Endothelial cell of umbilical vein (primary cell): ENCODE measurements around the gene NTRK2. TPM values are rescaled to one million over a fixed set of nuclear protein-coding genes. Genes with fewer than 3 reads are reported as not detected.

Experiments
- BruUV-seq: library from RNA; stranded (reverse); fragments of 400-500 nt; replicated peaks from 2 replicates; lab custom pipeline; 2021; lab: Mats Ljungman, UMichigan
- CTCF ChIA-PET: fragments of 300-600, 350-600 bp; sonication (Branson Sonifier 250); formaldehyde crosslinking; loops from one replicate; lab custom pipeline; 2021; ENCODE audit warnings: antibody characterized with exemption, inconsistent platforms; lab: Charles Lee
- POLR2A ChIA-PET: fragments of 300-600, 350-600 bp; sonication (Branson Sonifier 250); formaldehyde crosslinking; loops from one replicate; lab custom pipeline; 2021; ENCODE audit warnings: antibody characterized with exemption, inconsistent platforms; lab: Charles Lee
- DNase-seq: peaks from one replicate; pipeline ENCODE4 v3.0.0-alpha.2; 2011; ENCODE audit warnings: low read depth, low spot score
- FAIRE-seq: peaks from 2 replicates; lab custom pipeline; 2011; peaks lifted over from hg19 to GRCh38; lab: Jason Lieb, UNC
- H2AFZ ChIP-seq: 2 replicates; pipeline ENCODE4 v1.6.0; 2012; ENCODE audit warnings: low read depth, low read length, control low read depth, inconsistent platforms
- H3K27ac ChIP-seq: 2 replicates; pipeline ENCODE4 v1.5.1; 2011; ENCODE audit warnings: low read depth, mild to moderate bottlenecking, control low read depth, low read length, moderate library complexity; ENCODE audit not compliant: insufficient read depth
- H3K27me3 ChIP-seq, 2 experiments: 2 replicates each; pipeline versions ENCODE4 v1.6.0 to v1.6.1; 2011; ENCODE audit warnings: low read length in 2 of 2, mixed read lengths in 1 of 2; ENCODE audit not compliant: control insufficient read depth in 2 of 2, insufficient read depth in 2 of 2
- H3K36me3 ChIP-seq, 2 experiments: 2 replicates in 1 of 2; 3 replicates in 1 of 2; pipeline ENCODE4 v1.5.1; 2011; ENCODE audit warnings: low read length in 2 of 2, mild to moderate bottlenecking in 1 of 2, moderate library complexity in 1 of 2; ENCODE audit not compliant: control insufficient read depth in 2 of 2, insufficient read depth in 2 of 2; ENCODE audit errors: extremely low read depth in 1 of 2
- H3K4me1 ChIP-seq: 3 replicates; pipeline ENCODE4 v1.5.1; 2011; ENCODE audit warnings: mild to moderate bottlenecking, low read length; ENCODE audit not compliant: control insufficient read depth, insufficient read depth; ENCODE audit errors: extremely low read depth
- H3K4me2 ChIP-seq: 2 replicates; pipeline ENCODE4 v1.6.1; 2011; ENCODE audit warnings: low read length, control low read depth, mixed read lengths; ENCODE audit not compliant: insufficient read depth
- H3K4me3 ChIP-seq, 3 experiments: fragments of 200-600 bp in 1 of 3; sonication (generic), shearing (Covaris generic) in 1 of 3; replicated peaks in 1 of 3; 2 replicates each; pipeline ENCODE4 v1.5.1; 2011 to 2016; ENCODE audit warnings: control low read depth in 3 of 3, low read length in 3 of 3, mild to moderate bottlenecking in 2 of 3, inconsistent platforms in 1 of 3, low read depth in 1 of 3, moderate library complexity in 1 of 3; ENCODE audit not compliant: insufficient read depth in 1 of 3
- H3K79me2 ChIP-seq: 2 replicates; pipeline ENCODE4 v1.6.0; 2012; ENCODE audit warnings: low read length, inconsistent platforms; ENCODE audit not compliant: control insufficient read depth, insufficient read depth
- H3K9ac ChIP-seq: replicated peaks from 2 replicates; pipeline ENCODE3; 2011; ENCODE audit warnings: low read length, control low read depth; ENCODE audit not compliant: insufficient read depth; ENCODE audit errors: extremely low read depth
- H3K9me1 ChIP-seq: replicated peaks from 3 replicates; pipeline ENCODE4 v1.6.0; 2011; ENCODE audit warnings: mild to moderate bottlenecking, low read length; ENCODE audit not compliant: control insufficient read depth, insufficient read depth; ENCODE audit errors: extremely low read depth
- H3K9me3 ChIP-seq: replicated peaks from 2 replicates; pipeline ENCODE4 v1.5.1; 2012; ENCODE audit warnings: low read length, inconsistent platforms; ENCODE audit not compliant: control insufficient read depth, insufficient read depth
- H4K20me1 ChIP-seq: replicated peaks from 2 replicates; pipeline ENCODE3; 2011; ENCODE audit warnings: mild to moderate bottlenecking, low read length; ENCODE audit not compliant: control insufficient read depth, insufficient read depth; ENCODE audit errors: extremely low read depth
- EZH2 ChIP-seq: IDR thresholded peaks from 2 replicates; pipeline ENCODE4 v1.6.1; 2012; ENCODE audit warnings: borderline replicate concordance, low read depth, mild to moderate bottlenecking, moderate library complexity, low read length, inconsistent platforms; ENCODE audit not compliant: severe bottlenecking
- FOS ChIP-seq: IDR thresholded peaks from 2 replicates; pipeline ENCODE4 v1.6.1; 2011; ENCODE audit warnings: mild to moderate bottlenecking, low read length, moderate library complexity, borderline replicate concordance; ENCODE audit not compliant: insufficient read depth
- GATA2 ChIP-seq: IDR thresholded peaks from 2 replicates; pipeline ENCODE4 v1.7.0; 2011; ENCODE audit warnings: low read depth, mild to moderate bottlenecking, moderate library complexity, mixed read lengths, low read length; ENCODE audit not compliant: insufficient read length, insufficient read depth
- JUN ChIP-seq: IDR thresholded peaks from 2 replicates; pipeline ENCODE4 v1.6.1; 2011; ENCODE audit warnings: borderline replicate concordance, low read depth; ENCODE audit not compliant: insufficient read length, insufficient read depth
- MYC ChIP-seq: IDR thresholded peaks from one replicate; pipeline ENCODE4 v1.6.1; 2011; ENCODE audit warnings: mild to moderate bottlenecking, low read depth, low read length
- POLR2A ChIP-seq: IDR thresholded peaks from 2 replicates; pipeline ENCODE4 v1.6.1; 2012; ENCODE audit warnings: low read depth, mild to moderate bottlenecking, control low read depth, low read length
- dilution Hi-C: fragments of 300-500 bp; cut with MboI; formaldehyde crosslinking; loops from one replicate; pipeline ENCODE4 v1.15.0; 2019; ENCODE audit warnings: low sequenced_read_pairs; ENCODE audit not compliant: extremely low pct_ligation_motif_present
- intact Hi-C: fragments of 100-400 bp; cut with micrococcal nuclease; formaldehyde crosslinking; loops from one replicate; pipeline ENCODE4 v1.10.0; 2022
- polyA plus RNA-seq, 4 experiments: library from polyadenylated mRNA; depleted of rRNA in 3 of 4; stranded (reverse) in 3 of 4; unstranded in 1 of 4; fragments of >200 nt; gene quantifications; 2 replicates each; pipeline versions ENCODE4 v1.2.1 to v1.2.3, GENCODE V29; 2011 to 2012; ENCODE audit warnings: missing spikeins in 1 of 4
- total RNA-seq: library from RNA; stranded (reverse); gene quantifications from 2 replicates; pipeline ENCODE4 v1.2.3, GENCODE V29; 2021
- TF ChIP-seq, protein P1 (sequence below), 2 donors: IDR thresholded peaks; 1 replicate in 1 of 2; 2 replicates in 1 of 2; pipeline ENCODE4 v1.5.1; 2011; ENCODE audit warnings: low read length in 2 of 2, mild to moderate bottlenecking in 2 of 2, moderate library complexity in 2 of 2, control low read depth in 1 of 2, inconsistent platforms in 1 of 2, low read depth in 1 of 2; ENCODE audit not compliant: insufficient read depth in 1 of 2; ENCODE audit errors: extremely low read depth in 1 of 2

The NTRK2 gene
- total and polyA plus RNA-seq, 2 donors (not counting 3 experiments of a cell fraction or from before 2014, with no cell fraction given), result 0.01 to 0.13 TPM

DNA sequence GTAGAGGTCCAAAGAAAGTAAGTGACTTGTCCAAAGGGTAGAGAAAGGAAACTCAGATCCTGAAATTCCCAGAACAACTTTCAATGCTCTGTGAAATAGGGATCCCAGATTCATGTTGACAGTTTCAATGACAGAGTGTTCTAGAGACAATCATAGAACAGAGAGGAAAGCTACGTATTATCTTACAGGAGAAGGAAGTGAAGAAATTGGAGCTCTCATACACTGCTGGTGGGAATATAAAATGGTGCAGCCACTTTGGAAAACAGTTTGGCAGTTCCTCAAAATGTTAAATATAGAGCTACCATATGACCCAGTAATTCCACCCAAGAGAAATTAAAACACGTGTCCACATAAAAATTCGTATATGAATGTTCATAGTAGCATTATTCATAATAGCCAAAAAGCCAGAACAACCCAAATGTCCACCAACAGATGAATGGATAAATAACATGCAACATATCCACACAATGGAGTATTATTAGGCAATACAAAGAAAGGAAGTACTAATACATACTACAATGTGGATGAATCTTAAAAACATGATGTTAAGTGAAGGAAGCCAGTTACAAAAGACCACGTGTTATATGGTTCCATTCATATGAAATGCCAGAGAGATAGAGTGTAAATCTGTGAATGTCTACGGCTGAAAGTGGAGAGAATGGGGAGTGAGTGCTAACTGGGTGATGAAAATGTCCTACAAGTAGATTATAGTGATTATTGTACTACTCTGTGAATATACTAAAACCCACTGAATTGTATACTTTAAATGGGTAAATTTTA lies 197.1 kb downstream of the NTRK2 start:
- no peaks in the 10 kb centered on the region for H4K20me1 ChIP-seq
- no peaks in the 10 kb centered on the region for H3K79me2 ChIP-seq
- peaks cover 21% of the 10 kb centered on the region for H3K4me1 ChIP-seq
- H3K27ac ChIP-seq, result no peak overlapping the region
- no peaks in the 10 kb centered on the region for H3K36me3 ChIP-seq
- DNase-seq (no peak), FAIRE-seq (no peak)
- intact Hi-C loops (no loop called here), dilution Hi-C loops (no loop called here)
- H3K9me1 ChIP-seq, result no peaks in the 10 kb centered on the region
- H3K9me3 ChIP-seq, result no peaks in the 10 kb centered on the region
- CTCF ChIA-PET, result interaction anchor here (1.6 kb wide), 1 partner anchor 25 kb away, joined by 3 read pairs; no protein-coding TSS in a partner anchor
- no peaks in the 10 kb centered on the region for H3K27me3 ChIP-seq
- no peak overlapping the region for H3K4me2 ChIP-seq
- TF ChIP-seq POLR2A (no peak), GATA2 (no peak), FOS (no peak), MYC (no peak), JUN (no peak), EZH2 (no peak)
- TF ChIP-seq, protein P1, sequence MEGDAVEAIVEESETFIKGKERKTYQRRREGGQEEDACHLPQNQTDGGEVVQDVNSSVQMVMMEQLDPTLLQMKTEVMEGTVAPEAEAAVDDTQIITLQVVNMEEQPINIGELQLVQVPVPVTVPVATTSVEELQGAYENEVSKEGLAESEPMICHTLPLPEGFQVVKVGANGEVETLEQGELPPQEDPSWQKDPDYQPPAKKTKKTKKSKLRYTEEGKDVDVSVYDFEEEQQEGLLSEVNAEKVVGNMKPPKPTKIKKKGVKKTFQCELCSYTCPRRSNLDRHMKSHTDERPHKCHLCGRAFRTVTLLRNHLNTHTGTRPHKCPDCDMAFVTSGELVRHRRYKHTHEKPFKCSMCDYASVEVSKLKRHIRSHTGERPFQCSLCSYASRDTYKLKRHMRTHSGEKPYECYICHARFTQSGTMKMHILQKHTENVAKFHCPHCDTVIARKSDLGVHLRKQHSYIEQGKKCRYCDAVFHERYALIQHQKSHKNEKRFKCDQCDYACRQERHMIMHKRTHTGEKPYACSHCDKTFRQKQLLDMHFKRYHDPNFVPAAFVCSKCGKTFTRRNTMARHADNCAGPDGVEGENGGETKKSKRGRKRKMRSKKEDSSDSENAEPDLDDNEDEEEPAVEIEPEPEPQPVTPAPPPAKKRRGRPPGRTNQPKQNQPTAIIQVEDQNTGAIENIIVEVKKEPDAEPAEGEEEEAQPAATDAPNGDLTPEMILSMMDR (IDR thresholded peaks at IDR 0.05; ENCODE audit: extremely low read depth in 1 of 2, insufficient read depth in 1 of 2, low read depth in 1 of 2, low read length in 2 of 2), result no peak
- no TSS peak for BruUV-seq
- H2AFZ ChIP-seq, result no peak overlapping the region
- H3K4me3 ChIP-seq, result no peak overlapping the region
- POLR2A ChIA-PET, result no interaction called here
- H3K9ac ChIP-seq, result no peak overlapping the region
